ENCODE data around the gene SPTBN4.

Gene SPTBN4

GRCh38 chr19:40605216-40605971, 138.6 kb downstream of the SPTBN4 start:
- DNase-seq: peak; percentile 74

- DNase-seq: no peak
Measured at GRCh38 chr19:40607311-40608239, 140.8 kb downstream of the SPTBN4 start.

GRCh38 chr19:40608240-40608621, 141.4 kb downstream of the SPTBN4 start:
- DNase-seq: no peak

- no peak for DNase-seq
Measured at GRCh38 chr19:40608957-40609356, 142.2 kb downstream of the SPTBN4 start.

GRCh38 chr19:40609561-40610395, 143.0 kb downstream of the SPTBN4 start:
- peak; percentile 83 for DNase-seq

- peak; percentile 63 for DNase-seq
Measured at GRCh38 chr19:40610396-40611064, 143.7 kb downstream of the SPTBN4 start.

- no peak for DNase-seq
Measured at GRCh38 chr19:40611096-40611495, 144.3 kb downstream of the SPTBN4 start.

- DNase-seq: no peak
Measured at GRCh38 chr19:40611900-40612698, 145.3 kb downstream of the SPTBN4 start.

- peak; percentile 57 for DNase-seq
Measured at GRCh38 chr19:40612831-40613689, 146.3 kb downstream of the SPTBN4 start.

- peak; percentile 74 for DNase-seq
Measured at GRCh38 chr19:40613690-40614621, 147.2 kb downstream of the SPTBN4 start.

- peak; percentile 73 for DNase-seq
Measured at GRCh38 chr19:40614622-40615411, 148.0 kb downstream of the SPTBN4 start.

- DNase-seq: no peak
Measured at GRCh38 chr19:40616178-40616577, 149.4 kb downstream of the SPTBN4 start.

GRCh38 chr19:40616941-40617340, 150.1 kb downstream of the SPTBN4 start:
- DNase-seq: no peak

- DNase-seq: no peak
Measured at GRCh38 chr19:40617961-40618360, 151.2 kb downstream of the SPTBN4 start.

GRCh38 chr19:40619333-40620160, 152.7 kb downstream of the SPTBN4 start:
- no peak for DNase-seq

GRCh38 chr19:40620161-40620485, 153.3 kb downstream of the SPTBN4 start:
- no peak for DNase-seq

GRCh38 chr19:40621283-40621682, 154.5 kb downstream of the SPTBN4 start:
- no peak for DNase-seq

Data from T-helper 9 cell (primary cell).